Stimulated activated CD4-positive, alpha-beta T cell treated with anti-CD3 and anti-CD28 coated beads, TNF-alpha, amount 100 ng/mL, for 48 hours (primary cell): ENCODE results near the gene CCDC191.

Source experiments
- DNase-seq, 3 donors: peaks; one replicate each; pipeline ENCODE4 v3.0.0-alpha.2; 2020; ENCODE audit warnings: low read depth in 3 of 3

CCDC191 gene

DNA sequence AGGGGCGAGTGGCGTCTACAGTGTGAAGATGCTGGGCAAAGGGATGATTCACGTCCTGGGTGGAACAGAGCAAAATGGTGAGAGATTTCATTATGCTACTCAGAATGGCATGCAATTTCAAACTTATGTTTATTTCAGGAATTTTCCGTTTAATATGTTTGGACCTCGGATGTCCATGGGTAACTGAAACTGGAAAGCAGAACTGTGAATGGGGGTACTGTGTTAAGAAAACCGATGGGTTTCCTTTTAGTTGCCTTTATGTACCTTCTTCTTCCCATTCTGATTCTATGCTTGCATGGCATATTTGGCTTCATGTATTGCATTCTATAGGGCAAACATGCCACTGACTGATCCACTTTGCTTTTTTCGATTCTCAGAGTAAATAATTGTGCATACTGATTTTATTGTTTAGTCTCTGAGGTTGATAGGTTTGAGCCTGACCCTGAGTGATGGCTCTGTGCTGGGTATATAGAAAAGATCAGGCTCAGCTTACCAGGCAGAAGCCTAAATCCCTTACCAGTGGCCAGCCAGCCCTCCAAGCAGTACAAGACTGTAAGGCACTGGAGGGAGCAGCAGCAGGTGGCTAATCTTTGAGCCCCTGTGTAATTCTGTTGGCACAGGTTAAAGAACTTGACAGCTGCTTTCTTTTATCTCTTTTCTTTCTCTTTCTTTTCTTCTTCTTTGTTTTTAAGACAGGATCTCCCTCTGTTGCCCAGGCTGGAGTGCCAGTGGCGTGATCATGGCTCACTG is 4.8 kb upstream of the CCDC191 start:
- no peak for DNase-seq

DNA sequence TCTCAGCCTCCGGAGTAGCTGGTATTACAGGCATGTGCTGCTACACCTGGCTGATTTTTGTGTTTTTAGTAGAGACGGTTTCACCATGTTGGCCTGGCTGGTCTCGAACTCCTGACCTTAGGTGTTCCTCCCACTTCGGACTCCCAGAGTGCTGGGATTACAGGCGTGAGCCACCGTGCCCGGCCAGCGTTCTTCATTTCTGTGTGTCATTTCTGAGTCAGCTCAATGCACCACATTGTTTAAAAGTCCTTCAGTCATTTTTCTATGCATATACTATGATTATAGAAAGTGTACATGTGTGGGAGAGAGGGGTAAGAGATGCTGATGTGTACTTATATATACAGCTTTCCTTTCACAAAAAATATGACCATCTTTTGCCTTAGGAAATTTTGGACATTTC is 2.3 kb upstream of the CCDC191 start:
- DNase-seq = no peak

DNA sequence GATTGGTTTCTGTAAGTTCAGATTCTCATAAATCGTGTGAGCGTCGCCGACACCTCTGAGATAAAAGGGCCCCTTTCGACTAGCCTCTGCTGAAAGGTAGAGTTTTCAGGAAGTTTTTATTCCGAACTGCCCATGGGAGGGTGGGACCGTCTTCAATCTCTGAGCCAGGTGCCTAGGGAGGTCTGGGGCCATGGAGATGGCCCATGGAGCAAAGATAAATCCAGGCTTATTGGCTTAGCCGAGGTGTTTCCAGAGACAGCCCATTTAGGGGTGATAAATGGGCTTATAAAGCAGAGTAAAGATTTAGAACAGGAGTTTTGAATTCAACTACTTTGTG is 653 bp upstream of the CCDC191 start:
- peak in 1 of 3 donors; percentile 1 for DNase-seq

DNA sequence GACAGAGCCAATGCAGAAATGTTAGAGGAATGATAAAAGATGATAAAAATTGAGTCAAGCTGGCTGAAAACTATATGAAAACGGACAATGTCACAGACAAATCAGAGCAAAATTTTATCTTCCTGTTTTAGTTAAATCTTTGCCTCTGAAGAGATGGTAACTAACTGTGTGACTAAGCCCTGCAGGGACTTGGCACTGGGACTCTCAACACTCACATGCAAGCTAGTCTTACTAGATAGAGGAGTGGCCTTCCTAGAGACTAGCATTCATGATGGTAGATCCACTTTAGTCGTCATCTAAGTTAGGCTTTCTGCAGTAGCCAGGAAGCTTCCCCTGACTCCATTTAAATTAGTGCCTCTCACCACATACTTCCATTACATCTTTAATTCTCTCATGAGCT is 4.1 kb downstream of the CCDC191 start:
- DNase-seq = no peak

DNA sequence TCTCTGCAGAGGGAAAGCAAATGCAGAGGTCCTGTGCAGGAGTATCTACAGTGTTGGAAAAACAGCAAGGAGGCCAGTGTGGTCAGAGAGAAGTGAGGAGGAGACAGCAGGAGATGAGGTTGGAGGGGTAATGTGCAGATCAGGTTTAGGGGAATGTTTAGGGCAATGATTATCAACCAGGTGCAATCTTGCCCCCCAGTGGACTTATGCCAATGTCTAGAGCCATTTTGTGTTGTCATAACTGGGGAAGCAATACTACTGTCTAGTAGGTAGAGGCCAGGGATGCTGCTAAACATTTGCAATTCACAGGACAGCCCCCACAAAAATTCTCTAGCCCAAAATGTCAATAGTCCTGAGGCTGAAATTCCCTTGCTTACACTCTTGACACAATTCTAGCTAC is 13.1 kb downstream of the CCDC191 start:
- no peak for DNase-seq

DNA sequence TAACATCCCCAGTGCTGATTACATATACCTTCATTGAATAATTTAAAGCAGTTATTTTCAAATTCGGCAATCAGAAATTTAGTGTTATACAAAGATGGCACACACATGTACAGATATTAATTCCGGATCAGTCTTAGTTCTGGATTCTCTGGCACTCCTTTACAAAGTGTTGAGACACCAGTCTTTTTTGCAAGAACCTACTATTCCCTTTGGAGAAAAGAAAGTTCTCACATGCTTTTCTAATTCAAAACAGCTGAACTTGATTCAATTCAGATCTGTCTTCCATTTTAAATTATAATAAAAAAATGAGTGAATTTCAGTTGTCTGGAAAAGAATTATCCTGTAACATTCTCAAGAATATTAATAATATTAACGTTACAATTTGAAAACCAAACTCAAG is 20.4 kb downstream of the CCDC191 start:
- no peak for DNase-seq

DNA sequence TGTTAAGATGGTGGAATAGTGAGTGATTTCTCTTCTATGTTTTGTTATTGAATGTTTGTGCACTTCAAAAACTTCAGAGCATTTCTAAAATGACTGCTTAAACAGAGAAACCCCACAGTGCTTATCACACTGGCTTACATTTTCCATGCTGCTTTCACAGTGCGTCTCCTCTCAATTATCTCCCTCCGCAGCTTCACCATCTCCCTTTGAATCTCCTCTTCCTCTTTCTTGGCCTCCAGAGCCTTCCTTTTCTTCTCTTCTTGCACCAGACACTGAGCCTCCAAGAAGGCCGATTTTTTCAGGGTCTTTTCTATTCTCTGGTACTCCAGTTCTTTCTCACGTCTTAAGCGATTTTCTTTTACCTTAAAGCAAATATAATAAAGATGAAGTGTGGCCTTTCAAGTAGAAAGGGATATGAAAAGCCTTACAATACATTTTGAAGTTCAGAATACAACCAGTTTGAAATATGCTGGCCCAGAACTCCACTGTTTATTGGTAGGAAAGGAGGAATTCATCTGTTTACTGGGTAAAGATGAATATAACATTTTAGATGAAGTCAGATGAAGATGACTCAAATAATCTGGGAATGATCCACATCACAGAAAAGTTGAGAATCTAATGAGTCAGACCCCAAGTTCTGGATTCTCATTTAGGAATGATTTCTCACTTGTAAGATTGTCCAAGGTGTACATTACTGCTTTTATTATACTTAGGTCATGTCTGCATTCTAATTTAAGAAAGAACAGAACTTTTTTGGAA is 21.4 kb downstream of the CCDC191 start:
- no peak for DNase-seq

DNA sequence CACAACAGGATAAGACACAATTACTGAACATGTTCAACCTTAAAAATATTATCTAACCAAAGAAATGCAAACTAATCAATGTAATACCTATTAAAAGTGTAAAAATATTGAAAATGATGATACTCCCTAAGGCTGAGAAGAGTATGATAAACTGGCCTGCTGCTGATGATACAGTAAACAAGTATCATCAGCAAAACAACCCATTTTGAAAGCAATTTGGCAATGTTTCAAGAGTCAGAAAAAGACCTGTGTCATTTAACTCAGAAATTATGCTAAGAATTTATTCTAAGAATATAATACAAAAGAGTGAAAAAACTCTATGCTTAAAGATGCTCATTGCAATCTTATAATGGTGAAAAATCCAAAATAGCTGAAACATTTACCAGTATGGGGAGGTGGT is 22.1 kb downstream of the CCDC191 start:
- no peak for DNase-seq

DNA sequence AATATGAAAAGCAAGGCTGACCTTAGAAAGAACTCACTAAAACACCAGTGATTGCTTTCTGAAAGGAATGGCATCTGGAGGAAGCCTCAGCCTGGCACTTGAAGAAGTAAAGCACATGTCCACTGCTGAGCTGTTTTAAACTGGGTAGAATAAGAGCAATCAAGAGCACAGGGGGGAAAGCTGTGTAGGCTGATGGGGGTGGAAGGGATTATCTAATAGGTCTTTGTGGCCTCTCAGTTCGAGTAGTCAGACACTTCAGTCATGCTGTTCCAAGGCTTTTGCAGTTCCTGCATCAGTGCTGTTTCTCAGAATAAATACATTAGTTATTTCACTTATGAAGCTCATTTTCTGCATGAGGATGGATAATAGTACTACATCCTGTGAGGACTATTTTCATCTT is 22.6 kb downstream of the CCDC191 start:
- no peak for DNase-seq

DNA sequence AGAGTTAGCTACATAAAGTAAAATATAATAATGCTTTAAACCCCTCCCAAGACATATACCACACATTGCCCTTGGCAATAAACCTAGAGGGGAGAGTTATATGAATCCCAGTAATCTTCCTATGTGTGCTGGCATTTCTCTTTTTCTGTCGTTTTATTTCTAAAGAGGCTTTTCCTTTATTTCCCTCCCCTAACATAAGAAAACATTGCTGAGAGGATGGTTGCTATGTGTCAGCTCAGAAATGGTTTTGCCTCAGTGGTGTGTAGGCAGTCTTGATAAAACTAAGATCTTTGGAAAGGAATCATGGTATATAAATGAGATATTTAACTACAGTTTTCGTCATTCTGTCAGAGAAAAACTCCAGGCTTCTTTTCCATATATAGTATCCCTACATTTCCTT is 30.0 kb downstream of the CCDC191 start:
- DNase-seq = no peak

DNA sequence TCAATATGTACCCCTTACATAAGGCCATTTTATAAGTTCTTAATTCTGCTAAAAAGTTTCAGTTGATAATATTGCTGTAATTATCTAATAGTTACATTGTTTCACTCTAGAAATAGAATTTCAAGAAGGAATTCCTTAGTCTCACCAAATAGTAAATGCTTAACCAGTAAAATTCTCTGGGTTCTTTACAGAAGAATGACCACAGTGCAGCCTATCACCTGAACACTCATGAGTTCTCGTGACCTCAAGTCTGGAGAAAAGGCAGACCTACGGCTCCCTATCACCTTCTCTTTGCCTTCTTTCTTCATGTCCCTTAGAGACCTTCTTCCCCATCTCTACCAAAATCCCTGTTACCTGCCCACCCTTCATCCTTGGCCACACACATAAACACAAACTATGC is 30.9 kb downstream of the CCDC191 start:
- DNase-seq = no peak

DNA sequence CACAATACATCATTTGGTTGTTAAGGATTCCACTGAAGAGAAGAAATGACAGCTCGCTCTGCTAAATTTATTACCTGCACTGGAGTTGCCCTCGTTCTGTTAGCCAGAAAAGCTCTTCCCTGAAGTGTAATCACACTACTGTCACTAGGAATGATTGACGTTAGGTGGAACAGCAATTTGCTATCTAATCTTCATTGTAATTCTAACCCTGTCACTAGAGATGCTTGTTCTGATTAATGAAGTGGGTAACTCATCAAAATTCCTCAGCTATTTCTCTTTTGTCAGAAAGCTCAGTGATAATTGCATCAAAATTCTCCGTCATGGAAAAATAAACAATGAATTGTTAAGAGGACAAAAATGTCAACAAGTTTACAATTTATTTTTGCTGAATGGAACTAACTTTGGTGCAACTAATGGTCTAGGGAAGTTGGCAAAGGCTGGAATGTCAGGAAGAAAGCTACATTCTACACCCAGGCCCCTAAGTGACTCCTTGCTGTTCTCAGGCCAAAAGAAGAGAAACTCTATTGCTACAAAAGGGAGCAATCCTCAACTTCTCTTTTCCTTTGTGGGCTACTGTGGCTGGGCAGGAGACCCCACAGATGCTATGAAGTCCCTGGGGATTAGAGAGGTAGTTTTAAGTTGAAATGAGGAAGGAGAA is 34.1 kb downstream of the CCDC191 start:
- no peak for DNase-seq

DNA sequence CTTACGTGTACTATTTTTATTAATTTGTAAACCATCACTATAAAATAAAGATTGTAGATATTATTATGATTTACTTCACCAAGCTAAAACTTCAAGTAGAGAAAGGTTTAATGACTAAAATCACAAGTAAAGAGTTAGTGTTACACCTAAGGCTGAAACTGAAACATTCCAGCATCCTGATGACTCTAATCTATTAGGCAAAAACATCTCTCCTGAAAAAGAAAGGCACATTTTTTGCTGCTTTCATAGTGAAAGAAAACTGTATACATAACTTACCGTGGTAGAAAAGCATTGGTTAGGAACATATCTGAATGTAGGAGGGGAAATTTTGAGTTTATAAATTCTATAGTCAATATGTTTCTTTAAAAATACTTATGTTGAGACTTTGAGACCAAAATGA is 35.4 kb downstream of the CCDC191 start:
- no peak for DNase-seq

DNA sequence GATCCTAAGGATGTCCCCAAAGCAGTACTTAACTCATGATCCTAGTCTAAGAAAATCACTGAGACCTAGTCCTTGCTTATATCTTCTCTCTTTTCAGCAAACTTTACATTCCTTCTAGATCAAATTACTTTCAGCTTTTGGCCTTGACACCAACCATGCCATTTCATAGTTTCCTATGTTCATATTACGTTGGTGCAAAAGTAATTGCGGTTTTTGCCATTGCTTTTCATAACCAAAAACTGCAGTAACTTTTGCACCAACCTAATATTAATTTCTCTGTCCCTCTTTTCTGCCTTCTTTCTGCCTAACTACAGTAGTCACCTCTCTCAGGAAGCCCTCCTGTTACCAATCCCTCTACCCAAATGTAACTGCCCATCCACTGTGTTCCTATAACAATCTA is 36.8 kb downstream of the CCDC191 start:
- no peak for DNase-seq

DNA sequence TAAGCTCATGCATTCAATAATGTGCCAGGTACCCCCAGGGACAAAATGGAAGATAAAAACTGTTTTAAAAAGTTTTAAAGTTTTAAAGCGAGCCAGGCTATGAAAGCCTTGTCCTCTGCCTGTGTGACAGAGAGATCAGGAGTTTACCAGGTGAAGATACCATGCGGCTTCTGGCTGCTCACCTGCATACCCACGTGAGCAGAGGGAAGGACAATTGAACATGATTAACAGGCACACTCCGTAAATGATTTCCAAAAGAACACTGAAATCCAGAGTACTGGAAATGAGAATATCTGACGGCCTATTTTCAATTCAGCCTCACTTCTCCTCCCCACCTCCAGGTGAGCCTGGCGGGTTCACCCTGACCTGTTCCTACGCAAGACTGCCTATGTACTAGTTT is 42.1 kb downstream of the CCDC191 start:
- DNase-seq = no peak

DNA sequence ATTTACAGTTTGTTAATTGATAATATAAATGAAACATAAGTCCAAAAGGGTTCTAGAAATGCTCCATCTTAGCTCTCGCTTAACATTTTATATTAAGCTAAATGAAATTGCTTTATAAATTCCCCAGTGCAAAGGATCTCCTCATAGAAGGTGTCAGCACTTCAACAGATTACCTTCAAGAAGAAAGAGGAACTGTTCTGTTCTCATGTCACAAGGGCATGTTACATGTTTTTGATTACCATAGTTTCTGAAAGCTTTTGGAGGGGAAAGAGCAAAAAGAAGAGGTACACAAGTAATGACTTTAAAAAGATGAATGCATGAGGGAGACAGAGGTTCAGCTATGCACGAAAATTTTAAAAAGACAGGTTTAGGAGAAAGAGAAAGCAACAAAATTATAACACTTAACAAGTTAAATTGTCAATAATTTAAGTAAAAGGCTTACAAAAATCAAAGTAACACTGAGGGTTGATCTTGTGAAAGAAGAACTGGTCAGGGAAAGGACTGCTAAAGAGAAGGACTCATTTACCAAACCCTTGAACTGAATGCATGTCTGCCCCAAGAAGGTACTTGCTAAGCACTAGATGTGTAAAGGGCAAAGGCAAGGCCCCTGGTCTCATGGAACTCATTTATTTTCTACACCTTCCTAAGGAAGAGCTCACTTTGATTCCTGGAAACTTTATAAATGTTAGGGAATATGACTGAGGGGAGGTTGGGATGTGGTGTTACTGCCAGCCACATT is 45.1 kb downstream of the CCDC191 start:
- no peak for DNase-seq

DNA sequence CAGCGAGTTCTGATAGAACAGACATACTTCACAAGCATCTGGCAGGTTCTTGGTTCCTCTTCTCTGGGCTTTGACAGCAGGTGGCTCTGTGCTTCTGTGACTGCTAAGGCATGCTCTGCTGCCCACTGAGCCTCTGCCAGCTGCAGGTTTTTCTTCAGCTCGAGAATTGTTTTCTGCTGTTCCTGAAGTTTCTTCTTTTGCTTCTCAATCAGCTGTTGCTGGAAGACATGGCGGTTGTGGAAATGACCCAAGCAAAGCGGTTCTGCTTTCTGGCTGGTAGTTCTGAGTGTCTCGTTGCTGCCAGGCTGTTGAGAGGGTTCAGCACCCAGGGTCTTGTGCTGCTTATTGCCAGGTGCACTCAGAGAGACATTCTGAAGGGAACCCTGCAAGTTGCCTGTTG is 50.8 kb downstream of the CCDC191 start:
- no peak for DNase-seq

DNA sequence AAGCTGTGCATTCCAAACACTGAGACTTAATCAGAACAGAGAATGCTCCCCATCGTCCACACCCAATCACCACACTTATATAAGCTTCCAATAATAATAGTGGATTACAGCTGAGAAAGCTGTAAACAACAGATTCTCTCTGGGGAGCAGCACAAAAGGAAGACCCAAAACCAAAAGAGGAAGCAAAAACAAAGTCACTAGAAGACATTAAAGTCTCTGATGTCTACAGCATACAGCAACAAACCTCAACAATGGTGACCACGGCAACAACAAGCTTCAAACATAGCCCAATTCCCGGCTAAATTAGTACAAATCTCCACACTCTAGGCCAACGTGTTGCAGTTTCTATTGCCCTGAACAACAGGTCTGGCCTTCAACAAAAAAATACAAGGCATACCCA is 70.8 kb downstream of the CCDC191 start:
- DNase-seq = no peak

DNA sequence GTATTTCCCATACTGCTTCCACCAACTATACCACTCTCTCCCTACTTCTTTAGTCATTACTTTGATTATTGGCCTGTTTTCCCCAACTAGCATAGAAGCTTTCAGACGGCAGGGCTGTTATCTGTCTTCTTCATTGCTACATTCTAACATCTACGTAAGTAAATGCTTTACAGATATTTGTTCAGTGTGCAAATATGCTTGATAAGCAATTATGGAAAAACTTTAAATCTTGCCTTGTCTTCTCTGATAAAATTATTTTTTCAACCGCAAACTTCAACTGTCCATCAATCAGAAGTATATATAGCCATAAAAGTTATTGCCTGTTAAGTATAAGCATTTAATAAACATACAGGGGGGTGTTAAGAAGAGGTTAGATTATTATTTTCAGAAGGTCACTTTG is 72.8 kb downstream of the CCDC191 start:
- no peak for DNase-seq

DNA sequence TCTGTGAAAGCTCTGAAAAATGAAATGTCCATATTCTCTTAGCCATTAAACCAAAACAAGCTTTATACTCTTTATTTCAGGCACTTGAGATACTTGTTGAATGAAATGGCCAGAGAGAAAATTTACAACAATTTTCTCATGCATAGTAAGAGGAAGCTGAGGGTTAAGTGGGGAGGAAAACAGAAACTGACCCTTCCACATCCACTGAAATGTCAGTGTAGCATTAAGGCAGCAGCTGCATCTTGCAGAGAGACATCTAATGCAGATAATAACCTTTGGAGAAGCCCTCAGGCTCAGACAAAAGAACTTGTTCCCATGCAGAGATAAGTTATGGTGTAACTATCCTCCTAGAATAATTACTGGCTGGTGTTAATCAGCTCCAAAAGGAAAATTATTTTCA is 74.5 kb downstream of the CCDC191 start:
- no peak for DNase-seq

DNA sequence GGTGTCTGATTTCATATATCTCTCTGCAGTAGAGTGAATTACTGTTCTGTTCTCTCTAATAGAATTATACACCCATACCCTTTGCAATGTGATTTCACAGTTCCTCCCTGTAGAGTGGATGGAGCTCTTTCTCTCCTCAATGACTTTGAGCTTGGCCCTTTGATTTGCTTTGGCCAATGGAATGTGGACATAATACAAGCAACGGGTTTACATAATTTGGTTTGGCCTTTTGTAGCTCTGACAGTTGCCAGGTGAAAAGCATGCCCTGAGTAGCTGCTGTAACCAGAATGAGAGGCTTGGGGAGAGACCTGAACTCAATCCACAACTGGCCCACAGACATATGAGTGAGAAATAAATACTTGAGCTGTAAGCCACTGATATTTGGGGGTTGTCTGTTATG is 76.4 kb downstream of the CCDC191 start:
- DNase-seq = no peak

DNA sequence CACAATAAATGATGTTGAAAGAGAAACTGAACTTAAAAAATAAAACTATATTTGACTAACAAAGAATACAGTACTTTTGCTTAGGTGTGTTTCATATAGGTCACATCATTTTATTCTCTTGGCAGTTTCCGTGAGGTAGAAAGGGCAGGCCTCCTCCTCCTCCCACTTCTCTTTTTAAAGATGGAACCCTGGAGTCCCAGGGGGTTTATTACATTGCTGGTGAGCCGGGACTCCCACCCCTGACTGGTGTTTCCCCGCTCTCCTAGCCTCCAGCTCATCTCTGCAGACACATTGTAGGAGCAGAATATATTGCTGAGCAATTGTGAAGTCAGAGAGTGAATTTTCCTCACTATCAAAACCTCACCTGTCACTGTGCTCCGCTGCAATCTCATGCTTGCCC is 78.5 kb downstream of the CCDC191 start:
- no peak for DNase-seq

DNA sequence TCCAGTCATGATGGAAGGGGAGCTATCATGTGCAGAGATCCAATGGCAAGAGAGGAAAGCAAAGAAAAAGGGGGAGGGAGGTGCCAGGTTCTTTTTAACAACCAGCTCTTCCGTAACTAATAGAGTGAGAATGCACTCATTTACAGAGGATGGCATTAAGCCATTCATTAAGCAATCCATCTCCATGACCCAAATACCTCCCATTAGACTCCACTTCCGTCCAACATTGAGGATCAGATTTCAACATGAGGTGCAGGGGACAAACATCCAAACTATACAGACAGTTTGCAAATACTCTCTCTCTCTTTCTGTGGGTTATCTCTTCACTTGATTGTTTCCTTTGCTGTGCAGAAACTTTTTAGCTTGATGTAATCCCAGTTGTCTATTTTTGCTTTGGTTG is 87.3 kb downstream of the CCDC191 start:
- no peak for DNase-seq
